Esophagus muscularis mucosa (tissue), 4 donors: Measurements from ENCODE around the gene ATG12. TPM values are rescaled to one million over a fixed set of nuclear protein-coding genes. Genes with fewer than 3 reads are reported as not detected.

ENCODE experiments used
- DNase-seq: peaks from one replicate; pipeline ENCODE4 v3.0.0-alpha.2; 2017; ENCODE audit errors: extremely low spot score
- H3K27ac ChIP-seq, 4 donors: fragments of 200-600 bp; sonication (generic); replicated peaks in 1 of 4; 1 replicate in 3 of 4; 2 replicates in 1 of 4; pipeline ENCODE4 v1.5.1; 2016 to 2019; ENCODE audit warnings: mild to moderate bottlenecking in 1 of 4
- H3K27me3 ChIP-seq, 4 donors: fragments of 200-600 bp; sonication (generic); one replicate each; pipeline versions ENCODE4 v1.5.1 to v1.6.0; 2016 to 2019
- H3K36me3 ChIP-seq, 4 donors: fragments of 200-600 bp; sonication (generic); one replicate each; pipeline ENCODE4 v1.5.1; 2016 to 2019
- H3K4me1 ChIP-seq, 4 donors: fragments of 200-600 bp; sonication (generic); one replicate each; pipeline ENCODE4 v1.5.1; 2016 to 2019
- H3K4me3 ChIP-seq, 4 donors: fragments of 200-600 bp; sonication (generic); 1 replicate in 2 of 4; 2 replicates in 2 of 4; pipeline ENCODE4 v1.5.1; 2016 to 2019; ENCODE audit warnings: mild to moderate bottlenecking in 4 of 4, moderate library complexity in 1 of 4
- H3K9me3 ChIP-seq, 4 donors: fragments of 200-600 bp; sonication (generic); 1 replicate in 3 of 4; 2 replicates in 1 of 4; pipeline ENCODE4 v1.5.1; 2016 to 2019
- EP300 ChIP-seq: sonication (generic); formaldehyde crosslinking; IDR thresholded peaks from one replicate; pipeline ENCODE4 v1.6.1; 2017; ENCODE audit warnings: antibody characterized with exemption
- POLR2A ChIP-seq: fragments of 450-650 bp; IDR thresholded peaks from one replicate; pipeline ENCODE4 v1.6.1; 2017; ENCODE audit warnings: antibody characterized with exemption, moderate library complexity, mild to moderate bottlenecking, low read depth
- POLR2AphosphoS5 ChIP-seq, 2 donors: sonication (generic); formaldehyde crosslinking; IDR thresholded peaks; one replicate each; pipeline ENCODE4 v1.6.1; 2017; ENCODE audit warnings: antibody characterized with exemption in 2 of 2
- WGBS: methylation state at CpG from one replicate; pipeline ENCODE4 v1.1.5; 2018; 5-methylcytosine and 5-hydroxymethylcytosine counted together
- intact Hi-C: fragments of 100-400 bp; cut with DNase I; formaldehyde crosslinking; loops from one replicate; pipeline ENCODE4 v1.15.1; 2023
- total RNA-seq, 4 donors: library from RNA; depleted of rRNA; stranded (reverse); fragments of >200 nt; gene quantifications; one replicate each; pipeline versions ENCODE4 v1.1.0 to v1.2.1, GENCODE V29; 2016
- TF ChIP-seq, protein P1 (sequence below), 3 experiments: fragments of 200-600 bp in 2 of 3; fragments of 450-650 bp in 1 of 3; sonication (generic) in 2 of 3; IDR thresholded peaks; one replicate each; pipeline ENCODE4 v1.5.1; 2017 to 2019; ENCODE audit warnings: antibody characterized with exemption in 3 of 3, mild to moderate bottlenecking in 2 of 3, moderate library complexity in 1 of 3

ATG12 gene
- total RNA-seq, 4 donors from 2014 or later: 26.7 to 45.1 (median 37.8) TPM

DNA sequence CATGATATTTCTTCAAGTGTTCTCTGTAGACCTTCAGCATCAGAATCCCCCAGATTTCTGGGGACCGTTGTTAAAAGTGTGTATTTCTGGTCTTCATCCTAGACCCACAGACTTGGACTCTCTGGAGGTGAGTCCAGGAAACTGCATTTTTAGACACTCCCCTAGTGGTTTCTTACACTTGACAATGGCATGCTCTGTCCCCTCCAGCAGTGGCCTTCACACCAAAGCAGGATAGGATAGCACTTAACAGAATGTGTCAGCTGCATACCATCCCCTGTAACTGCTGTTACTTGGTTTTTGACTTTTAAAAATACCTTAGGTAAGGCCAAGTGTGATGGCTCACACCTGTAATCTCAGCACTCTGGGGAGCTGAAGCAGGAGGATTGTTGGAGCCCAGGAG is 45.7 kb downstream of the ATG12 start:
- TF ChIP-seq POLR2A: no peak
- TF ChIP-seq EP300: no peak
- TF ChIP-seq, protein P1, sequence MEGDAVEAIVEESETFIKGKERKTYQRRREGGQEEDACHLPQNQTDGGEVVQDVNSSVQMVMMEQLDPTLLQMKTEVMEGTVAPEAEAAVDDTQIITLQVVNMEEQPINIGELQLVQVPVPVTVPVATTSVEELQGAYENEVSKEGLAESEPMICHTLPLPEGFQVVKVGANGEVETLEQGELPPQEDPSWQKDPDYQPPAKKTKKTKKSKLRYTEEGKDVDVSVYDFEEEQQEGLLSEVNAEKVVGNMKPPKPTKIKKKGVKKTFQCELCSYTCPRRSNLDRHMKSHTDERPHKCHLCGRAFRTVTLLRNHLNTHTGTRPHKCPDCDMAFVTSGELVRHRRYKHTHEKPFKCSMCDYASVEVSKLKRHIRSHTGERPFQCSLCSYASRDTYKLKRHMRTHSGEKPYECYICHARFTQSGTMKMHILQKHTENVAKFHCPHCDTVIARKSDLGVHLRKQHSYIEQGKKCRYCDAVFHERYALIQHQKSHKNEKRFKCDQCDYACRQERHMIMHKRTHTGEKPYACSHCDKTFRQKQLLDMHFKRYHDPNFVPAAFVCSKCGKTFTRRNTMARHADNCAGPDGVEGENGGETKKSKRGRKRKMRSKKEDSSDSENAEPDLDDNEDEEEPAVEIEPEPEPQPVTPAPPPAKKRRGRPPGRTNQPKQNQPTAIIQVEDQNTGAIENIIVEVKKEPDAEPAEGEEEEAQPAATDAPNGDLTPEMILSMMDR (IDR thresholded peaks at IDR 0.05): no peak
- TF ChIP-seq POLR2AphosphoS5 (IDR thresholded peaks at IDR 0.05): no peak
- WGBS: 93% methylated on average over 1 of the region's 1 CpG

DNA sequence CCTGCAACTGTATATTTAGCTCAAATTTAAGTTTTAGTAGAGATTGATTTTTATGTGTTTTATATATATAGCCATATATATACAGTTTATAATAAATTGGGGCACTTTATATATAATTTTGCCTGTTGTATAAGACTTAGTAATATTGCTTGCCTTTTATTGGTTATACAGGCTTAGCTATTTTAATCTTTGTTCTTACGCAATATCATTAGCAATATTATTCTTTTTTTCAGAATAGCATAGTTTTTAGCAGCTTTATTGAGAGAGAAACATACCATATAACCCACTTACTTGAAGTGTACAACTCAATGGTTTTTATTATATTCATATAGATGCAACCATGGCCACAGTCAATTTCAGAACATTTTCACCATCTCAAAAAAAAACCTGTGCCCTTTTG is 52.9 kb downstream of the ATG12 start:
- intact Hi-C loops: no loop called here
- WGBS: 90% methylated on average over 1 of the region's 1 CpG

More for the DNA sequence above, 45.7 kb downstream of the ATG12 start:
- no peak overlapping the region for H3K4me3 ChIP-seq
- H3K4me1 ChIP-seq: no peaks in the 10 kb centered on the region
- H3K27me3 ChIP-seq: no peaks in the 10 kb centered on the region
- no peaks in the 10 kb centered on the region for H3K9me3 ChIP-seq
- H3K27ac ChIP-seq: no peak overlapping the region
- DNase-seq: no peak
- no peaks in the 10 kb centered on the region for H3K36me3 ChIP-seq
- intact Hi-C loops: no loop called here

GRCh38 chr5:115787426-115787825 is 53.9 kb downstream of the ATG12 start:
- 32% methylated on average over 1 of the region's 1 CpG for WGBS
- intact Hi-C loops: no loop called here
- no peaks in the 10 kb centered on the region for H3K4me1 ChIP-seq
- no peaks in the 10 kb centered on the region for H3K27me3 ChIP-seq
- H3K9me3 ChIP-seq: no peaks in the 10 kb centered on the region
- H3K4me3 ChIP-seq: no peak overlapping the region
- DNase-seq: no peak
- no peak overlapping the region for H3K27ac ChIP-seq
- no peaks in the 10 kb centered on the region for H3K36me3 ChIP-seq
- TF ChIP-seq POLR2AphosphoS5 (IDR thresholded peaks at IDR 0.05) (no peak), POLR2A (no peak), EP300 (no peak)
- TF ChIP-seq, protein P1 (IDR thresholded peaks at IDR 0.05): no peak

More for the DNA sequence above, 52.9 kb downstream of the ATG12 start:
- TF ChIP-seq POLR2A (no peak), EP300 (no peak)
- TF ChIP-seq, protein P1 (IDR thresholded peaks at IDR 0.05): no peak
- H3K27ac ChIP-seq: no peak overlapping the region
- no peak overlapping the region for H3K4me3 ChIP-seq
- no peak for DNase-seq
- H3K4me1 ChIP-seq: no peaks in the 10 kb centered on the region
- H3K36me3 ChIP-seq: no peaks in the 10 kb centered on the region
- no peaks in the 10 kb centered on the region for H3K27me3 ChIP-seq
- H3K9me3 ChIP-seq: no peaks in the 10 kb centered on the region

- no peaks in the 10 kb centered on the region for H3K4me1 ChIP-seq
- no peak for DNase-seq
- H3K36me3 ChIP-seq: no peaks in the 10 kb centered on the region
- intact Hi-C loops: no loop called here
- no peaks in the 10 kb centered on the region for H3K27me3 ChIP-seq
- H3K4me3 ChIP-seq: no peak overlapping the region
- H3K9me3 ChIP-seq: no peaks in the 10 kb centered on the region
- TF ChIP-seq POLR2AphosphoS5 (IDR thresholded peaks at IDR 0.05): no peak
- TF ChIP-seq EP300: no peak
- no peak for TF ChIP-seq POLR2A
- TF ChIP-seq, protein P1 (IDR thresholded peaks at IDR 0.05): no peak
- 25% methylated on average over 6 of the region's 6 CpGs for WGBS
- no peak overlapping the region for H3K27ac ChIP-seq
Observed at GRCh38 chr5:115785381-115786065, 55.8 kb downstream of the ATG12 start.

DNA sequence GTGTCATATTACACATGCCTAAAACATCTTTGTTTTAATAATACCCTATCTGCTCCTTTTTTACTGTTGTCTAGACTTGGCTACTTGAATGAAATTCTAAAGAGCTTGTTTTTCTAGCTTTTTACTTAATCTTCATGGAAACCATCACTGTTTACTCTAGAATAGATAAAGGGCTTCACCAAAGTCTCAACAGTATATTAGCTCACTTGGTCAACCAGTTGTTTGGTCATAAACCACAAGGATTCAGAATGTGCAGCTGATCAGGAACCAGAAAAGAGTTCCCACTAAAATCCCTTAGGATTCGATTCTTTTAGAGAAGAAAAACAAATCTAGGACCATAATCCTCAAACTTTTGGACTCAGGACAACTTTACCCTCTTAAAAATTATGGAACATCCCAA is 62.9 kb downstream of the ATG12 start:
- H3K27ac ChIP-seq: no peak overlapping the region
- H3K4me1 ChIP-seq: no peaks in the 10 kb centered on the region
- no peak for DNase-seq
- no peak for TF ChIP-seq EP300
- H3K36me3 ChIP-seq: no peaks in the 10 kb centered on the region
- intact Hi-C loops: no loop called here
- no peak overlapping the region for H3K4me3 ChIP-seq
- 63% methylated on average over 1 of the region's 1 CpG for WGBS
- H3K27me3 ChIP-seq: no peaks in the 10 kb centered on the region
- H3K9me3 ChIP-seq: no peaks in the 10 kb centered on the region

Other genes starting within 250 kb of the ATG12 start
- gene TICAM2, start 239.1 kb downstream of the ATG12 start, total RNA-seq: 1 to 10 TPM; 1.2 to 3.0 (median 1.5) TPM
- 100 to 1,000 TPM in 2 of 4 donors, 10 to 100 TPM in 2; 86.8 to 183 (median 136) TPM for gene TMED7, start 215.5 kb downstream of the ATG12 start, total RNA-seq
- 10 to 100 TPM in 3 of 4 donors, 1 to 10 TPM in 1; 2.5 to 26.0 (median 16.8) TPM for gene CDO1, start 24.9 kb downstream of the ATG12 start, total RNA-seq
- gene AP3S1, start 370 bp upstream of the ATG12 start, total RNA-seq: 10 to 100 TPM; 44.2 to 74.2 (median 58.9) TPM
- 10 to 100 TPM in 1 of 4 donors, 1 to 10 TPM in 3; 1.3 to 11.2 (median 3.4) TPM for gene LVRN, start 120.9 kb upstream of the ATG12 start, total RNA-seq
- gene ARL14EPL, start 190.9 kb upstream of the ATG12 start, total RNA-seq: not detected
- 10 to 100 TPM; 17.6 to 35.7 (median 25.7) TPM for gene COMMD10, start 243.5 kb upstream of the ATG12 start, total RNA-seq